RWPE2 (cell line): Measurements from ENCODE around the gene UMODL1.
A peak's percentile ranks its signal among the peaks of the same experiment; 100 is the strongest.

Source experiments
- ATAC-seq: fragments of 200-7000 bp; cut with Tn5 transposase; 3 replicates; pipeline ENCODE4 v1.9.1; 2021; ENCODE audit warnings: low read depth
- DNase-seq: peaks from one replicate; pipeline ENCODE4 v3.0.0-alpha.2; 2020; ENCODE audit warnings: low spot score
- H3K27ac ChIP-seq: fragments of 450-650 bp; 2 replicates; pipeline ENCODE4 v1.5.1; 2017; ENCODE audit warnings: mild to moderate bottlenecking; ENCODE audit not compliant: poor library complexity, severe bottlenecking
- H3K27me3 ChIP-seq: fragments of 250-450 bp; sonication (Bioruptor Pico); 2 replicates; pipeline ENCODE4 v1.5.1; 2021; ENCODE audit warnings: mild to moderate bottlenecking, moderate library complexity; ENCODE audit not compliant: insufficient read depth, poor library complexity, severe bottlenecking
- H3K36me3 ChIP-seq: fragments of 250-450 bp; sonication (Bioruptor Pico); 2 replicates; pipeline ENCODE4 v1.5.1; 2020; ENCODE audit warnings: low read depth, mild to moderate bottlenecking, moderate library complexity
- H3K4me1 ChIP-seq: fragments of 250-450 bp; sonication (Bioruptor Pico); 2 replicates; pipeline ENCODE4 v1.5.1; 2021; ENCODE audit warnings: mild to moderate bottlenecking, moderate library complexity; ENCODE audit not compliant: insufficient read depth, poor library complexity, severe bottlenecking
- H3K4me3 ChIP-seq: fragments of 250-450 bp; sonication (Bioruptor Pico); 2 replicates; pipeline ENCODE4 v1.5.1; 2021; ENCODE audit warnings: mild to moderate bottlenecking, moderate library complexity; ENCODE audit not compliant: severe bottlenecking
- H3K9me3 ChIP-seq: fragments of 250-450 bp; sonication (Bioruptor Pico); 2 replicates; pipeline ENCODE4 v1.5.1; 2021; ENCODE audit warnings: mild to moderate bottlenecking, moderate library complexity; ENCODE audit not compliant: severe bottlenecking
- CTCF ChIP-seq: fragments of 450-650 bp; IDR thresholded peaks from one replicate; pipeline ENCODE4 v1.5.1; 2017; ENCODE audit warnings: mild to moderate bottlenecking, moderate library complexity; ENCODE audit not compliant: poor library complexity, severe bottlenecking

The UMODL1 gene

DNA sequence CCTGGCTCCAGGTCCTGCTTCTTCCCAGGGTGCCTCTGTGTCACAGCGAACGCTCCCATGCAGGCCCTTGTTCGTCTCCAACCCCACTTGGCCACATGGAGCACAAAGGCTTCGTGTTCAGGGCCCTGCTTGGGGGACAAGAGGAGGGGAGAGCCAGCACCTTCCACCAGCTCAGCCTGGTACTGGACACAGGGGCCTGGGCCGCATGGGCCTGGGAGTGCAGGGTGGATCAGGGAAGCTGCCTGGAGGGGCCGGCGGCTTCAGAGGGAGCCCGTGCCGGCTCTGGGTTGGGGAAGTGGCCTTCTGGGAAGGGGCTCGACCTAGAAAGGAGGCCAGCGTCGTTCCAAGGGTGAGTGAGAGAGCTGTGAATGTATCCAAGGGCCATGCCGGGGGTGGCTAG is 53.0 kb downstream of the UMODL1 start:
- no peak overlapping the region for H3K4me3 ChIP-seq
- no peaks in the 10 kb centered on the region for H3K36me3 ChIP-seq
- no peaks in the 10 kb centered on the region for H3K4me1 ChIP-seq
- no peak for TF ChIP-seq CTCF
- no peak overlapping the region for H3K27ac ChIP-seq
- no peaks in the 10 kb centered on the region for H3K9me3 ChIP-seq
- ATAC-seq (no peak), DNase-seq (no peak)
- peaks cover 13% of the 10 kb centered on the region for H3K27me3 ChIP-seq

DNA sequence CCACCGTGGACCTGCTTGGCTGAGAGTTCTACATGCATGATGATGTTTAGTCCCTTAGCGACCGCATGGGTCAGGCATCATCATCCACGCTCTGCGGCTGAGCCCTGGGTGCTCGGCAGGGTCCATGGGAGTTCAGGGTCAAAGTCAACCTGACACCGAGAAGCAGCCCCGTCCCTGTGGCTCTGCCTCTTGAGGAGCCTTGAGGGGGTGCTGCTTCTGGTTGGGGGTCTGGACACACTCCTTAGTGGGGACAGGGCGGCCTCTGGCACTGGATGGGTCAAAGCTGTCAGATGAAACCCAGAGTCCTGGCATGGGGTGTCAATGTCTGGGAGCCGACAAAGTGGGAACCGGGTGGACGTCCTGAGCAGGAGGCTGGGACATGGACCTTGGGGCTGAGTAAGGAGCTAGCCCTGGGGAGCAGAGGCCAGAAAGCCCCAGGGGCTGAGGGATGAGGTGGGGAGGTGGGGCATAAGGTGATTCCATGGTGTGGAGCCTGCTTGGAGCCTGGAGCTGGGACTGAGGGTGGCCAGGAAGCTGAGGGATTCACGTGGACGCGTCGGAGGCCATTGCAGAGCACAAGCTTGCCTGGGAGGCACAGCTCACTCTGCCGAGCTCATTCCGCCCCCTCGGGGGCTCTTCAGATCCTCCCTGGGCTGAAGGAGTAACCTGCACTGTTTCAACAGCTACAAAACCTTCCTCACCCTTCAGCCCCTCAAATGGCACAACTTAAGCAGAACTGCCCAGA is 53.9 kb downstream of the UMODL1 start:
- ATAC-seq (no peak), DNase-seq (no peak)
- Histone ChIP-seq H3K27ac (no peak overlapping the region), H3K4me1 (no peaks in the 10 kb centered on the region), H3K9me3 (no peaks in the 10 kb centered on the region), H3K4me3 (no peak overlapping the region), H3K27me3 (peaks cover 4% of the 10 kb centered on the region), H3K36me3 (no peaks in the 10 kb centered on the region)
- no peak for TF ChIP-seq CTCF

DNA sequence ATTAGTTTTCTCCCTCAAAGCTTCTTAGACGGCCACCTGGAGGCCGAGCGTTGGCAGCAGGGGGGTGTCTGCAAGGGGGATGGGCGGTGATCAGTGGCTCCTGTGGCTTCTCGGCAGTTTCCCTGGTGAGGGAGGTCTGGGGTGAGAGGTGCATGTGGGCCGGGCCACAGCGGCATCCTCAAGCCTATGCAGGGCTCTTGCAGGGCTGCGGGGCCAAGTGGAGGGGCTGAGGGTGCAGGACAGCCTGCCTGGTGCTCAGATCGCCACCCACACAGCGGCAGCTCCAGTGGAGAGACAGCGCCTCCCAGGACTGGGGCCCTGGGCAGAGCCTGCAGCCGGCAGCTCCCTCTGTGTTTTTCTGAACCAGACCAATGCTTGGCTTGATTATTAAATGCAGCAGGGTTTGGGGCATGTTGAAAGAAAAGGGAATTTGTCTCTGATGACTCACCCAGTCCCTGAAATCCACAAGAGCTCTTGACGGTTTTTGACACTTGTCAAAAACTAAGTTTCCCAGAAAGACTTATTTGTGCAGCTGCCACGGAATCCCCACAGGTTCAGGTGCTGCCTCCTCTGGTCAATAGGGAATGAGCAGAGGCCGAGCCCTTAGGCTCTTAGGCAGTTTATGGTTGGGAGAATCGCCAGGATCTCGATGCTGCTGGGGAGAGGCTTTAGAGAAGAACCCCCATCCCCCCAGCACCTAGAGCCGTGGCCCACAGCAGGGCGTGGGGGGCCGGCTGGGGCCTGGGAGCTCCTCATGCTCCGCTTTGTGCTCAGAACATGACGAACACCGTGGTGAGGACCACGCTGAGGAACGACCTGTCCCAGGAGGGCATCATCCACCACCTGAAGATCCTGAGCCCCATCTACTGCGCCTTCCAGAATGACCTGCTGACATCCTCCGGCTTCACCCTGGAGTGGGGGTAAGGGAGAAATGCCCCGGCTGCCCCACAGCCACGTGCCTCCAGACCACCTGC is 54.7 kb downstream of the UMODL1 start:
- no peaks in the 10 kb centered on the region for H3K36me3 ChIP-seq
- ATAC-seq, result peak; percentile 40; the same call in 2 of the 3 replicates
- H3K27ac ChIP-seq, result no peak overlapping the region
- peak; percentile 12 for TF ChIP-seq CTCF
- no peaks in the 10 kb centered on the region for H3K27me3 ChIP-seq
- H3K9me3 ChIP-seq, result no peaks in the 10 kb centered on the region
- no peak for DNase-seq
- no peak overlapping the region for H3K4me3 ChIP-seq
- no peaks in the 10 kb centered on the region for H3K4me1 ChIP-seq

DNA sequence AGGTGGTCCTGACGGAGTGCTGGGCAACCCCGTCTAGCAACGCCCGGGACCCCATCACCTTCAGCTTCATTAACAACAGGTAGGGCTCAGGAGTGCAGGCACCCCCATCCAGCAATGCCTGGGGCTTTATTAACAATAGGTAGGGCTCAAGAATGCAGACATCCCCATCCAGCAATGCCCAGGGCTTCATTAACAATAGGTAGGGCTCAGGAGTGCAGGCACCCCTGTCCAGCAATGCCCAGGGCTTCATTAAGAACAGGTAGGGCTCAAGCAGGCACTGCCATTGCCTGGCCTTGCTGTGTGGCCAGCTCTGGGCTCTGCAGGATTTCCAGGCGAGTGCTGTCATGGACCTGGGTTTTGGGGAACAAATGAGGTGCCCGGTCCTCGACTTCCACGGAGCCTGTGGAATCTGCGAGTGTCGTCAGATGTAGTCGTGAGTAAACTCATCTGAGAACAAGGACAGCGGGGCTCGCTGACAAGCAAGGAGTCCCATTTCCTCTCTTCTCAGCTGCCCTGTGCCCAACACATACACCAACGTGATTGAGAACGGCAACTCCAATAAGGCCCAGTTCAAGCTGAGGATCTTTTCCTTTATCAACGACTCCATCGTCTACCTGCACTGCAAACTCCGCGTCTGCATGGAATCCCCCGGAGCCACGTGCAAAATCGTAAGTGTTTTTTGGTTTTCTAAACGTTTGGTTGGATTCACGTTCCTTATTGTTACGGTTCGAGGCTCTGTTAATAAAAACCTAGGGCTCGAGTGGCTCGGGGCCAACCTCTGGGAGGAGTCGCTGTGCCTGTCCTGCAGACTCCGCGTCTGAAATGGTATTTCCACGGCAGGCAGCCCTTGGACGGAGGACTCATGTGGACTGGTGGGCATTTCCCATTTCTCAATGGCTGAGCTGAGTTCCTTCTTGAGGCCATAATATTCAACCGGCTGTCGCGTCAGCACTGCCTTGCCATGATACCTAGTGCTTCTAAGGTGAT is 56.3 kb downstream of the UMODL1 start:
- Histone ChIP-seq H3K9me3 (no peaks in the 10 kb centered on the region), H3K36me3 (no peaks in the 10 kb centered on the region), H3K27ac (no peak overlapping the region), H3K4me3 (no peak overlapping the region), H3K27me3 (no peaks in the 10 kb centered on the region), H3K4me1 (no peaks in the 10 kb centered on the region)
- TF ChIP-seq CTCF, result no peak
- DNase-seq, result no peak
- ATAC-seq, result no peak; the same call in 2 of the 3 replicates
